ENCODE results near the gene KBTBD8. TPM values are rescaled to one million over a fixed set of nuclear protein-coding genes. Genes with fewer than 3 reads are reported as not detected.

KBTBD8 gene
- polyA plus RNA-seq, 1 donor, result 4.3 TPM

GRCh38 chr3:67034371-67034770 is 36.3 kb downstream of the KBTBD8 start:
- DNase-seq (ENCODE audit: low read depth), result no peak

- no peak for DNase-seq (ENCODE audit: low read depth)
Observed at GRCh38 chr3:67037615-67038014, 39.5 kb downstream of the KBTBD8 start.

DNA sequence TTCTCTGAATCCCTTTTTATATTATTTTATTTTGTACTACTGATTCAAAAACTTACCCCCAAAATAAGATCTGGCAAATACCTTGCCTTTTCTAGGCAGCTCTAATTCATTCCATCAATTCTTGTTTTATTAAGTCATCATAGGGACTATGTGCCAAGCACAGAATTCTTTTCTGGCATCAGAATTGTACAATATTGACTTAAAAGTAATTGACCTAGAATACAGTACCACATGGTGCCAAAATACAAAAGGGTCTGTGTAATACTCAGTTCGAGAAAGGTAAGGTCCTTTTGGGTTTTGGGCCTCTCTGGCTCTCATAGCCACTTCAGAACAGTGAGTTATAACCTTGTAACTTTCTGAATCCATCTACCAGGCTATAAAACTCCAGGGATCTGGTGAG is 46.2 kb downstream of the KBTBD8 start:
- no peak for DNase-seq (ENCODE audit: low read depth)

DNA sequence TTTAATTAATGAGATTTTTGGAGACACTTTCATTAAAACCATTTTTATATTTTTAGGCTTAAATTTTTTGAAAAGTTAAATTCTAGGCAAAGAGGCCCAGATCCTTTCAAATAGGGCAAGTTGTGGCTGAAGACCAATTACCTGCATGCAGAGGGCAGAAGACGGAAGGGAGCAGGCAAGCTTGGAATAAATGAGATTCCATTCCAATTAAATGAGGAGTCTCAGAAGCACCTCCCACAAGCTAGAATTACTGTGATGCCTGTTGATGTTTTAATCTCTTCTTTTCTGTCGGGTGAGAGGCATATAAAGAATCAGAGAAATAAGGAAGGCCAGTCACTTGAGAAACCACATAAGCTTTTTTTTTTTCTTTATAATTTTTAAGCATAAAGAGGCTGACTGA is 46.8 kb downstream of the KBTBD8 start:
- DNase-seq (ENCODE audit: low read depth), result no peak

GRCh38 chr3:67045711-67046465 is 47.8 kb downstream of the KBTBD8 start:
- DNase-seq (ENCODE audit: low read depth), result no peak

- DNase-seq (ENCODE audit: low read depth), result no peak
Observed at GRCh38 chr3:67047051-67047450, 48.9 kb downstream of the KBTBD8 start.

DNA sequence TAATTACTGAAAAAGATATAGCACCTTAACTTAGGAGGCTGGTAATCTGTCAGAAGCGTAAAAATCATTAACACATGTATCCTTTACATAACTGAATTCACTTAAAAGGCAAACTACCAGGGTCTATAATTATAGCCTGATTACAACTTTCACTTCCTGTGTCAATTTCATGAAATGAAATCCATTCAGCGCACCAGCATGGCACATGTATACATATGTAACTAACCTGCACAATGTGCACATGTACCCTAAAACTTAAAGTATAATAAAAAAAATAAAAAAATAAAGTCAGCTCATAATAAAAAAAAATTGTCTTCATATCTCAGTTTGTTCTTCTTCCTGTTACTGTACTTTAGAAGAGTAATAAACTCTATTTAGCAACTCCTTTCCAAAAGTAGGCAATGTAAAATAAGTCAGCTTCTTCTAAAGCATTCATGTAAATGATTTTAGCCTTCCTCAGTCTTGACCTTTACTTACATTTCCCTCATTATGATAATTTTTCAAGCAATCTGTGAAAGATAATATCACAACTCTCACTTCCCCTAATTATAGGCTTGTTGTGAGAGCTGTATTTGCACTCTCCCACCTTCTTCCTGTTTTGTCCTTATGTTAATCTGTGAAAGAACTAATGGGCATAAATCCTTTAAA is 50.1 kb downstream of the KBTBD8 start:
- no peak for DNase-seq (ENCODE audit: low read depth)

GRCh38 chr3:67048715-67049074 is 50.6 kb downstream of the KBTBD8 start:
- DNase-seq (ENCODE audit: low read depth), result no peak

DNA sequence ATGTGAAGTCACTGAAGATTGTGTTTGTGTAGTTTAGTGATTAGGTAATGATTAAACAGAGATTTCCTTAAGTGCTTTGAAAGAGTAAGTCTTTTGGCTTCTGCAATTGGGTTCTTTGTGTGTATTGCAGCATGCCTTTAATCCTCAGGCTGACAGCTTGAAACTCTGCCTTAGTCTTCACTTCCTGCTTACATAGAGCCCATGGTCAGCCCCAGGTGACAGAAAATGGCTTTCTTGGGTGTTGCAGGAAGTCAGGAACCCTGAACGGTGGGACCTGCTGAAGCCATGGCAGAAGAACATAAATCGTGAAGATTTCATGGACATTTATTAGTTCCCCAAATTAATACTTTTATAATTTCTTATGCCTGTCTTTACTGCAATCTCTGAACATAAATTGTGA is 61.3 kb downstream of the KBTBD8 start:
- DNase-seq (ENCODE audit: low read depth), result no peak
